ENCODE data around the gene FBXW7. TPM values are rescaled to one million over a fixed set of nuclear protein-coding genes. Genes with fewer than 3 reads are reported as not detected.

Gene FBXW7
- total RNA-seq, 1 experiment from 2014 or later, result 23.0 TPM

DNA sequence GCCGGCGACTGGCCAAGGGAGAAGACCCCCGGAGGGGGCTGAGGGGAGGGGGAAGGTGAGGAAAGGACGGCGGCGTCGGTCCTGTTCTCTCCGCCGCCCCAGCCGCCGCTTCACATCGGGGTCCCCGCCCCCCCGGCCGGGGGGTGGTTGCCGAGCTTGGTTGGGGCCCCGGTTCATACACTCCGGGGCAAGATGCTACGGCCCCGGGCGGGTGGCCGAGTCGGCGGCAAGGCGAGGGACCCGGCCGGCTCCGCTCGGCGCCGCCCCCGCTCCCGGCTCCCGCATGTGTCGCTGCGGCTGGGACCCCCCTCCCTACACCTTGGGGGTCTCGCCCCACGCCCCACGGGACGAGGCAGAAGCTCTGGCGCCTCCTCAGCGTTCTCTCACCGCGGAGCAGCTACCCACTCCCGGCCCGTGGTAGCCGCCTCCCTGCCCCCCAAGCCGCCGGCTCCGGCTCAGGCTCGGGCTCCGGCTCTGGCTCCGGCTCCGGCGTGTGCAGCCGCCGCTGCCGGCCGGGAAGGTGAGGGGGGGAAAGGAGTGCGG is 461 bp downstream of the FBXW7 start:
- H2AFZ ChIP-seq (ENCODE audit: low read depth, low read length, poor library complexity, severe bottlenecking), result no peak overlapping the region
- H3K27me3 ChIP-seq (ENCODE audit: insufficient read depth, low read length), result no peaks in the 10 kb centered on the region
- peak overlapping the region; percentile 95 for H3K4me2 ChIP-seq (ENCODE audit: low read length)
- H3K79me2 ChIP-seq (ENCODE audit: insufficient read depth, low read length), result peaks cover 87% of the 10 kb centered on the region
- no TSS peak for BruUV-seq (replicated peaks)
- RAD21 ChIA-PET (ENCODE audit: low non-redundant PET in 1 of 2, low total read pairs in 2 of 2, uncharacterized antibody in 2 of 2, unreplicated experiment in 2 of 2), result no interaction called here
- H4K20me1 ChIP-seq (ENCODE audit: insufficient read depth), result peaks cover 6% of the 10 kb centered on the region; the same call in 1 of the 2 replicates
- DNase-seq (ENCODE audit: low read depth, low spot score) (no peak), ATAC-seq (peak; percentile 19)
- peaks cover 3 to 7% of the 10 kb centered on the region in 2 experiments; a peak in 2 of 4 replicates for H3K9me3 ChIP-seq (ENCODE audit: control insufficient read depth in 1 of 2, insufficient read depth in 1 of 2, low read depth in 1 of 2, low read length in 2 of 2)
- H3K27ac ChIP-seq (ENCODE audit: low read depth, low read length), result peak overlapping the region; percentile 80
- H3K4me1 ChIP-seq (ENCODE audit: control insufficient read depth in 1 of 2, insufficient read depth in 2 of 2, low read length in 2 of 2), result peaks cover 14 to 17% of the 10 kb centered on the region in 2 experiments; a peak in 3 of 4 replicates
- no peak for TF ChIP-seq YY1 (IDR thresholded peaks at IDR 0.05; ENCODE audit: extremely low read depth, insufficient replicate concordance, low read depth, low read length)
- no peak for TF ChIP-seq EZH2phosphoT487 (IDR thresholded peaks at IDR 0.05; ENCODE audit: borderline replicate concordance)
- TF ChIP-seq, protein P1, sequence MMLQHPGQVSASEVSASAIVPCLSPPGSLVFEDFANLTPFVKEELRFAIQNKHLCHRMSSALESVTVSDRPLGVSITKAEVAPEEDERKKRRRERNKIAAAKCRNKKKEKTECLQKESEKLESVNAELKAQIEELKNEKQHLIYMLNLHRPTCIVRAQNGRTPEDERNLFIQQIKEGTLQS (IDR thresholded peaks at IDR 0.05), result no peak
- no peak for TF ChIP-seq EGR1 (IDR thresholded peaks at IDR 0.05; ENCODE audit: low read depth)
- TF ChIP-seq SP1 (IDR thresholded peaks at IDR 0.05; ENCODE audit: low read depth), result no peak
- TF ChIP-seq, protein P2, sequence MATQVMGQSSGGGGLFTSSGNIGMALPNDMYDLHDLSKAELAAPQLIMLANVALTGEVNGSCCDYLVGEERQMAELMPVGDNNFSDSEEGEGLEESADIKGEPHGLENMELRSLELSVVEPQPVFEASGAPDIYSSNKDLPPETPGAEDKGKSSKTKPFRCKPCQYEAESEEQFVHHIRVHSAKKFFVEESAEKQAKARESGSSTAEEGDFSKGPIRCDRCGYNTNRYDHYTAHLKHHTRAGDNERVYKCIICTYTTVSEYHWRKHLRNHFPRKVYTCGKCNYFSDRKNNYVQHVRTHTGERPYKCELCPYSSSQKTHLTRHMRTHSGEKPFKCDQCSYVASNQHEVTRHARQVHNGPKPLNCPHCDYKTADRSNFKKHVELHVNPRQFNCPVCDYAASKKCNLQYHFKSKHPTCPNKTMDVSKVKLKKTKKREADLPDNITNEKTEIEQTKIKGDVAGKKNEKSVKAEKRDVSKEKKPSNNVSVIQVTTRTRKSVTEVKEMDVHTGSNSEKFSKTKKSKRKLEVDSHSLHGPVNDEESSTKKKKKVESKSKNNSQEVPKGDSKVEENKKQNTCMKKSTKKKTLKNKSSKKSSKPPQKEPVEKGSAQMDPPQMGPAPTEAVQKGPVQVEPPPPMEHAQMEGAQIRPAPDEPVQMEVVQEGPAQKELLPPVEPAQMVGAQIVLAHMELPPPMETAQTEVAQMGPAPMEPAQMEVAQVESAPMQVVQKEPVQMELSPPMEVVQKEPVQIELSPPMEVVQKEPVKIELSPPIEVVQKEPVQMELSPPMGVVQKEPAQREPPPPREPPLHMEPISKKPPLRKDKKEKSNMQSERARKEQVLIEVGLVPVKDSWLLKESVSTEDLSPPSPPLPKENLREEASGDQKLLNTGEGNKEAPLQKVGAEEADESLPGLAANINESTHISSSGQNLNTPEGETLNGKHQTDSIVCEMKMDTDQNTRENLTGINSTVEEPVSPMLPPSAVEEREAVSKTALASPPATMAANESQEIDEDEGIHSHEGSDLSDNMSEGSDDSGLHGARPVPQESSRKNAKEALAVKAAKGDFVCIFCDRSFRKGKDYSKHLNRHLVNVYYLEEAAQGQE (IDR thresholded peaks at IDR 0.05; ENCODE audit: low read depth), result no peak
- TF ChIP-seq SRF (IDR thresholded peaks at IDR 0.05; ENCODE audit: low read depth), result no peak
- peaks cover 0 to 13% of the 10 kb centered on the region in 2 experiments; a peak in 2 of 4 replicates for H3K36me3 ChIP-seq (ENCODE audit: control insufficient read depth in 1 of 2, insufficient read depth in 2 of 2, low read length in 2 of 2)
- peak overlapping the region; percentile 83 to 92 for H3K4me3 ChIP-seq (replicated peaks in 1 of 2; ENCODE audit: low read depth in 1 of 2, low read length in 2 of 2)
- CTCF ChIA-PET, result no interaction called here
- H3K9ac ChIP-seq (ENCODE audit: low read length), result peak overlapping the region; percentile 97
- no peaks in the 10 kb centered on the region for H3K9me2 ChIP-seq (ENCODE audit: insufficient read depth)
- intact Hi-C loops (cut with micrococcal nuclease), result no loop called here
- POLR2A ChIA-PET, result interaction anchor here (1.0 to 2.1 kb wide), 2 partner anchors 9 to 20 kb away, joined by 3 to 9 read pairs; no protein-coding TSS in a partner anchor

Data from HCT116 (cell line).